RPMI8226 (cell line): ENCODE data around the gene PLEKHA5.
"Not testable (repeated sequence)": the region's sequence is repeated elsewhere in the genome, so short reads cannot be mapped to it uniquely, and the experiment has no call there.

Experiments
- DNase-seq: peaks from one replicate; pipeline ENCODE4 v3.0.0-alpha.2; 2015

Gene PLEKHA5

DNA sequence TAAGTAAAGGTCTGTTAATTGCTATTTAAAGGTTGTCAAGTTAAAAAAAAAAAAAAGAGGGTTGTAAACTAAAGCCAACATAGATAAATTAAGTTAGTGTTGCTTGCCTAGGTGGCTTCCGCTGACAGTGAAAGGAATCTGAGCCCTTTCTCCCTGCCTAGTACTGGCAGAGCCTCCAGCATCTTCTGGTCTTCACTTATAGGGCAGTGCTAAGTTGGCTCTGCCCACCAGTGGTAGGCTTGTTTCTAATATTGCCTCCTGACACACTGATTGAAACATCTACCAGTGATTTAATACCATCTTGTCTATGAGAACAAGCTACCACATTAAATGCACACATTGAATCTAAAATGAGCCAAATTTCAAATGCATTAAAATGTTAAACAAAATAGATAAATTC, 39.7 kb downstream of the PLEKHA5 start:
- DNase-seq: no peak

- not testable (repeated sequence) for DNase-seq
Measured at GRCh38 chr12:19170286-19170685, 40.8 kb downstream of the PLEKHA5 start.

DNA sequence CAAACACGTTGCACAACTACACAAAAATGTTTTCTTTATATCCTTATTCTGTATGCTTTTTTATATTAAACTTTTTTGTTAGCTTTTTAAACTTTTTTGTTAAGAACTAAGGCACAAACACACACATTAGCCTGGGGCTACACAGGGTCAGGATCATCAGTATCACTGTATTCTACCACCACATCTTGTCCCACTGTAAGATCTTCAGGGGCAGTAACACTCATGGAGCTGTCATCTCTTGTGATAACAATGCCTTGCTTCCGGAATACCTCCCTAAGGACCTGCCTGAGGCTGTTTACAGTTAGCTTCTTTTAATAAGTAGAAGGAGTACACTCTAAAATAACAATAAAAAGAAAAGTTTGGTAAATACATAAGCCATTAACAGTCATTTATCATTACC, 42.2 kb downstream of the PLEKHA5 start:
- DNase-seq: no peak

DNA sequence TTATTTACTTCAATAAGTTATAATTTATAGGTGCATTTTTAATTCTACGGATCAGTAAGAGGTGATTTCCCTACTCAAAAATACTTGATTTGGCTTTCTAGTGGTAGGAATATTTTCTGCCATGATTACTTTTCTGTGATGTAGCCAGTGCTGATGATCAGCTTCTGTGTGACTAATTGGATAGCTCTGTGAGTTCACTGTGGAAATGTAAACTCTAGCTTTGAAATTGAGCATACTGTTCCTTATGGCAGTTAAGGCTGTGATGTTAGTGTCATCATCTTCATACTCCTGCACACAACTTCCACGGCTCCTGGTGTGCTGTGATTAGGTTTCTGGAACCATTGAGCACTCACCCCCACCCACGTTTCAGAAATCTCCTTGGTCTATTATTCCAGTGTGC, 48.2 kb downstream of the PLEKHA5 start:
- no peak for DNase-seq

- no peak for DNase-seq
Measured at GRCh38 chr12:19179986-19180385, 50.5 kb downstream of the PLEKHA5 start.

GRCh38 chr12:19181666-19182426, 52.3 kb downstream of the PLEKHA5 start:
- no peak for DNase-seq

GRCh38 chr12:19183121-19183838, 53.7 kb downstream of the PLEKHA5 start:
- DNase-seq: peak; percentile 4

GRCh38 chr12:19185262-19185929, 55.9 kb downstream of the PLEKHA5 start:
- DNase-seq: no peak

GRCh38 chr12:19186722-19187661, 57.5 kb downstream of the PLEKHA5 start:
- peak; percentile 35 for DNase-seq

DNA sequence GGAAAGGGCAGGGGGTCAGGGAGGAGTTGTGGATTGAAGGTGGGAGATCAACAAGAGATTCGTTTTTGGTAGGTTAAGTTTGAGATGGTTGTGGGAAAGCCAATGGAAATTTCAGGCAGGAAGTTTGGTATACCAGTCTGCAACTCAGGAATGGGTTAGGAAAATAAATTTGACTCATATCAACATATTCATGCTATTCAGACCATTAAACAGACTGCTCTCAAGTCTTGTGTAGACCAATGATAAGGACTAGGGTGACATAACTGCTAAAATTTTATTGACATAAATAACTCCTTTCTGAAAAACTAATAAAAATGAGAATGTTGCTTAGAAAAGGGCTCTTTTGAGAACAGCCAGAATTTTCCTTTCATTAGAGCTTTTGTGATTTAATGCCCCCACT, 60.0 kb downstream of the PLEKHA5 start:
- no peak for DNase-seq

DNA sequence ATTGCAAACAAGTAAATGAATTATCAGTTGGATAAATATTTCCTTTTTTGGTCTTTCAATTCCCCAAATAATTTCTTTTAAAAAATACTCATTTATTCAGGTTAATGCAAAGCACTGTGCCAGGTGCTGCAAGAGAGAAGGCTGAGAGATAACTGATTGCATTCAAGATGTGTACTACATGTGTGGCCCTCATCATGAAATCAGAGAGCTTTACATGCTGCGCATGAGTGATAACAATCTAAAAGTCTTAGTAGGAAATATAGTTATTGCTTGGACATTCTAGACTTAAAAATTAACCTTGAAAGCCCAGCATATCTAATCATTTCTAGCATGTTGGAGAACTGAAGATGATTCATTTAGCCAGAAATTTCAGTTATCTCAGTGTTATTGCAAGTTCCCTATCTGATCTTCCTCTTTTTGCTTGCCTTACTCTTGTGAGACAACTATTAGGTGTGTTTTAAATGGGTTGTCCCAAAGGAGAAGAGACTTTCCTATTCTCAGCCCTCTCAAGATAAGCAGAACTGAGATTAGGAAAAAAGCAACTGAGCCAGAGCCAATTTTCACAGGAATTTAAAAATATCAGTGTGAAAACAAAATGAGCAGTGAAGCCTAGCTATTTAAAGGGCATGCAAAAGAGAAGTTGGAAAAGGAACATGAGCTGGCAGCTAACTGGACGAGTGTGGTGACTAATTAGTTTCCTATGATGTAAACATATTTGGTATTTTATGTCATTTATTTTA, 60.9 kb downstream of the PLEKHA5 start:
- DNase-seq: no peak

DNA sequence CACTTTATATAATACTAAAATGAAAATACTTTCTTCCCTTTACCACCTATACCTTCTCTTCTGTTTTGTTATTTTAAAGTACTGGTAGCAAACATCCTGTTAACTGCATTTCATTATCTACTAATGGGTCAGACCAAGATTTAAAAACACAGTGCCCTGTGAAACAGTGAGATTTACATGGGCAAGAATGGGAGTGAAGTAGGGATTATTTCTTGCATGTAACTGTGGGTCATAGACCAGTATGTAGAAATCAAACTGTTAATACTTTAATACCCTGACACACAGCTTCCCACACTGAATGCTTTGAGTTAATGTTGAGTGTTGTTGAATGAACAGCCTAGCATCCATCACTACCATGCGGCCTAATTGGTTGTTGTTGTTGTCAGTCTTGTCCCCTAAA, 61.6 kb downstream of the PLEKHA5 start:
- DNase-seq: no peak

- DNase-seq: no peak
Measured at GRCh38 chr12:19191563-19191962, 62.0 kb downstream of the PLEKHA5 start.

DNA sequence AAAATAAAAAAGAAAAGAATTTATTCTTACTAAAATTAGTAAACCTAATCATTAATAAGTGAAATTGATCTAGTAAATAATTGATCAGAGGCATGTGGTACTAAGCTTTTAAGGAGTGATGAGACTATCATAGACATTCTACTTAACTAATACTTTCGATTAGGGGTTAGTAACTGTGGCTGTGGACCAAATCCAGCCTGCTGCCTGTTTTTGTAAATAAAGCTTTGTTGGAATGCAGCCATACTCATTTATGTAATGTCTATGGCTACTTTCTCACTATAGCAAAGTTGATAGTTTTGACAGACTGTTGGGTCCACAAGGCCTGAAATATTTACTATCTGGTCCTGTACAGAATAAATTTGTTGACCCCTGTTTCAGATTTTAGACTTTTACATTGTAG, 63.2 kb downstream of the PLEKHA5 start:
- DNase-seq: no peak

- no peak for DNase-seq
Measured at GRCh38 chr12:19194963-19195362, 65.4 kb downstream of the PLEKHA5 start.

DNA sequence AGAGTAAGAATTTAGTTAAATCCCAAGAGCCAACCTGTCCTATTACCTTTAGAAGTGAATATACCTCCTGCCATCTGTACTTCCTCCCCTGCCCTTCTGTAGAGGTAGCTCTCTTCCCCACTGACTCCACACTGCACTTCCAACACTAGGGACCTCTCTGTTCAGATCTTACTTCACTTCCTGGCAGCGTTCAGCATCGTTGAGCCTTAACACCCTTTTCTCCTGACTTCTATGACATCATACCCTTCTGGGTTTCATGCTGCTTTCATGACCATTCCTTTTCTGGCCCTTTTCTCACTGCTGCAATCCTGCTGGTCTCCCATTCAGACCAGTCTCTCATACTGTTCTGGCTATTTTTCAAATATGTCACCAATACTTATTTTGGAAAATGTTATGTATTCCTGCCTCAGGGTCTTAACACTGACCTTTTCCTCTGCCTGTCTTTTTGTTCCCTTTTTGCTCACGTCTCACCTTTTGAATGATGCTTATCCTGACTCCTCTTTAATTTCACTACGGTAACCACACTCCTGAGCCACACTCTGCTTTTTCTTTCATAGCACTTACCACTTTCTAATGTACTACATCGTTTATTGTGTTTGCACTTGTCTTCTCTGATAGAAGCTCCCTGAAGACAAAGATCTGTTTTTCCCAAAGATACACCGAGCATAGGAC, 67.6 kb downstream of the PLEKHA5 start:
- no peak for DNase-seq

DNA sequence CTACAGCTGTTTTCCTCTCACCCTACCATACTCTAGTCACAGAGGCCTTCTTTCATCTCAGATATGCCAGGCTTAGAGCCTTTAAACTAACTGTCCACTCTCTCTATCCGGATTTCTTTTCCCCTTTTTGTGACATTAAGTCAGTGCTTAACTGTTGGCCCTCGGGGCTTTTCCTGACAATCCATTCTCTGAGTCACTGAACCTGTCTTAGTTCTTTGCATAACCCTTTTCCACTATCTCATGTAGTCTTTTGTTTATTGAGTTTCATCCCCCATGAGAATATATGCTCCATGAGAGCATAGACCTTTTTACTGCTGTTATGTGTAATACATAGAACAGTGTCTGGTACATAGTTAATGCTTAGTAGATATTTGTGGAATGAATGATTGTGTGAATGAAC, 68.7 kb downstream of the PLEKHA5 start:
- DNase-seq: no peak

- DNase-seq: no peak
Measured at GRCh38 chr12:19199332-19199731, 69.8 kb downstream of the PLEKHA5 start.

GRCh38 chr12:19200261-19200660, 70.7 kb downstream of the PLEKHA5 start:
- DNase-seq: no peak

- no peak for DNase-seq
Measured at GRCh38 chr12:19201661-19202060, 72.1 kb downstream of the PLEKHA5 start.

- no peak for DNase-seq
Measured at GRCh38 chr12:19203013-19203412, 73.5 kb downstream of the PLEKHA5 start.
